HG03378 (cell line): ENCODE data around the gene FAU.

ENCODE experiments used
- ATAC-seq: cut with Tn5 transposase; IDR thresholded peaks from one replicate; pipeline ENCODE4 v1.9.1; 2021; ENCODE audit warnings: mild to moderate bottlenecking, moderate library complexity; ENCODE audit not compliant: unreplicated experiment

Gene FAU

DNA sequence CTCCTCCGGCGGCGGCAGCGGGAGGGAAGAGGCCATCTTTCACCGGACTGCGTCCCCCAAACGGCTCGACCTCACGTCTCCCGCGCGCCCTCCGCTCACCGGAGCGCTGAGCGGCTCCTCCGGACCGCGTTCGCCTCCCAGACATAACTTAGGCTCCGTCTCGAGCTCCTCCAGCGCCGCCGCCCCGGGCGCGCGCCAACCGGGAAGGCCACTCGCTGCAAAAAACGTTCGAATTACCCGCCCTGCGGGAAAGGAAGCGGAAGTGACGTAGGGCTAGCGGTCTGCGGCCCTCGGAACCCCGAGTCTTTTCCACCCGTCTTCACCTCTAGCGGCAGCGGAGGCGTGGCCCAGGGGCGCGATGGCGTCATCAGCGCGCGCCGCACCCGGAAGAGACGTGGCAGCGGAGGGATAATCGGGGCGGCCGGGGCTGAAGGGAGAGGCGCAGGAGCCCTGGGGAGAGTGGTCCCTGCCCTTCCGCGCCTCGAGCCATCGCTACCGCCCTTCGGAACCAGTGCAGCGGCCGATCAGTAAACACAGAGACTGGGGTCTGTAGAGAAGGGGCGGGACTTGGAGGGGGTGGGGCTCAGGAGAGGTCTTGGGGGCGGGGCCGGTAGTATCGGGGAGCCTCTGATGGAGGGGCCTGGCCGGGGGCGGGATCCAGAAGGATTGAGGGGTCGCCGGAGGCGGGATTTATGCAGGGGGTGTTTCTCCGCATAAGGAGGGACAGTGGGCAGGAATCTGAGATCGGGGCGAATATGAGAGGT is 37.9 kb downstream of the FAU start, which contains the start of the genes CDCA5 and ZFPL1:
CDCA5 (minus strand) TSS at position 207 of the 764 bp plus-strand sequence; CDS start at position 145, 62 bp downstream.
ZFPL1 (plus strand) TSS at position 389 of the 764 bp plus-strand sequence. CDS start 477 bp downstream, outside the sequence.
- peak; percentile 61 for ATAC-seq

DNA sequence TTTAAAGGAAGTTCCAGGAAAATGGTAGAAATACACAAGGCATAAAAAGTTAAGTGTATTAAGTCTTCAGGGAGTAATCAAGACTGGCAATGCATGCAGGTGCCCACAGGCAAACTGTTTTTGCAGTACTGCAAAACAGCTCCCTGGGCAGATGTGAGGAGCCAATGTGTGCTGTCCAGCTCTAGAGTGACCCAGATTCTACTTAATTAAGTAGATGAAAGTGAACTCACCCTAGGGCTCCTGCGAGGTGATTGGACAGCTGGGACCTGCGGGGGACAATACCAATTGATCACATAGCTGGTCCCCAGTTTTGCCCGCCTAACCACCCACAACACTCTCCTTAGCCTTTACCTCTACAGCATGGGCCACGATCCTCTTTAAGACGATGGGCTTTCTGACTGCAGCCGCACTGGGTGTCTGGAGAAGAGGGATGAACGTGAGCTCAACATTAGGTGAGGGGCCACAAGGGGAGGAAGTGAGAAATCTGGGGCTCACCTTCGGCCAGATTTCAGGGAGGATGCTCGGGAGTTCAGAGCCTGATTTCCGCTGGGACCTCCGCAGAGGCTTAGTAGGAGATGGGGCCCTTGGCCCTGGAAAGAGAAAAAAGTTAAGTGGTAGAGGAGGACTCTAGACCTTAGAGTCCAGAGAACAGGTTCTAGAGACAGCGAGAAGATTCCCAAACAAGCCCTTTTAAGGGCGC is 38.6 kb downstream of the FAU start:
- ATAC-seq = peak; percentile 9

DNA sequence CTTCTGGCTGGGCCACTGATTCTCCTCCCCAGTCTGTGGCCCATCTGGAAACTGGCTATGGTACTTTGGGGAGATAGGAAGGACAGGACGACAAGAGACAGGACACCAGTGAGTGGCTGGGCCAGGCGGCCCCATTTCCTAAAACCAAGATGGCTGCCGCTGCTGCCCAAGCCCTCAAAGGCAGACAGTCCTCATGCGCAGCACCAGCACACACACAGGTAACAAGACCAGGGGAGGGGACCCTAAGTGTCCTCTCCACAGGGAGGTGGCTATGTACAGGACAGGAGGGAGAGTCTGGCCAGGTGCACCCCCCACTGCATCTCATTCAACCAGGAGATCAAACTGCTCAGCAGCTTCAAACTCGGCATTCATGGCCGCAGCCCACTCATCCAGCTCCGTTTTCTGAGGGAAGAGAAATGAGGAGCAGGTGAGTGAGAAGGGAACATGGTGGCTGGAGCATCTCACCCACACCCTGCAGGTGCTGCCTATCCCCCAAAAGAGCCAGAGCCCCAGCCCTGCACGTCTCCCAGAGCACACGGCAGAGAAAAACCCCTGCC is 43.1 kb downstream of the FAU start:
- ATAC-seq = no peak

DNA sequence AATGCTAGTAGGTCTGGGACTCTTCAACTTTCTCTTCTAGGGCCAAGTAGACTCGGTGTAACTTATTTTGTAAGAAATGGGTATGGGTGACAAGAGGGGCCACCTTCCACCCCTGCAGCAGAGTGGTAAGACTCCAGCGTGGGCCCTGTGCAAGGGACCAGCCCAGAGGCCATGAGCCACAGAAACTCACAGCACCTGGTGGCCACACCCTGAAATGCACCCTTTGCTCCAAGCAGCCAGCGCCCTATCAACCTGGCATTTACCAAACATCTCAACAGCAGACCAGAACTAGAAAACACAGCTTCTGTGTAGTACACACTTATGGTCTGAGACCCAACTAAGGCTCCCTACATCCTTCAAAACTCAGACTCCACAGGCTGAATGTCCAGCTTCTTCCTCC is 43.8 kb downstream of the FAU start:
- ATAC-seq = no peak

DNA sequence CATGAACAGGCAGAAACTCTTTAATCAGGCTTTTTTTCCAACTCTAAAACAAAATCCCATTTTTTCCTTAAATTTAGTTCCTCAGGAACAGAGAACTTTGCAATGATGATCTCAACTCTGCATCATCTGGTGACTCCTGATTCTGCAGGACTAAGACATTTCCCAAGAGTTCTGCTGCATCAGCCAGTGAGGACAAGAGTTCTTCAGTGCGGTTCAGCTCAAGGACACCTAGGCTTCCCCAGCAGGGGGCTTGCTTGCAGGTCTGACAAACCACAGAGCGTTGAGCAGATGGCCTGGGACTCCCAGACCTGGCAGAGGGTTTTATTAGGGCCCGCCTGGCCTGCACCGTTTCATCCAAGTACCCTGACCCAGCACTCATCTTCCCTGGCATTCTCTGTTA is 44.5 kb downstream of the FAU start:
- ATAC-seq = no peak

DNA sequence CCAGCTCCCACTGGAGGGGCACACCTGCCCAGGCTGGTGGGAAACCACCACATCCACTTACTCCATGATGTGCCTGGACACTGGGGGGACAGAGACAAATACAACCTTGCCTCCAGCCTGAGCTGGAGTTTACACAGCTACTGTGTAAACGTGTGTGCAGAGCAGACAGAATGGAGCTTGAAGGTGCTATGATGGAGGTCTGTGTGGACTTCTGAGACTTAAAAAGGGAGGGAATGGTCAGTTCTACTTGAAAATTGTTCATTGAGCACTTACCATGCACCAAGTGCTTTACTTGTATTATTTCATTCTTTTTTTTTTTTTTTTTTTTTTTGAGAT is 49.3 kb downstream of the FAU start:
- ATAC-seq = no peak

DNA sequence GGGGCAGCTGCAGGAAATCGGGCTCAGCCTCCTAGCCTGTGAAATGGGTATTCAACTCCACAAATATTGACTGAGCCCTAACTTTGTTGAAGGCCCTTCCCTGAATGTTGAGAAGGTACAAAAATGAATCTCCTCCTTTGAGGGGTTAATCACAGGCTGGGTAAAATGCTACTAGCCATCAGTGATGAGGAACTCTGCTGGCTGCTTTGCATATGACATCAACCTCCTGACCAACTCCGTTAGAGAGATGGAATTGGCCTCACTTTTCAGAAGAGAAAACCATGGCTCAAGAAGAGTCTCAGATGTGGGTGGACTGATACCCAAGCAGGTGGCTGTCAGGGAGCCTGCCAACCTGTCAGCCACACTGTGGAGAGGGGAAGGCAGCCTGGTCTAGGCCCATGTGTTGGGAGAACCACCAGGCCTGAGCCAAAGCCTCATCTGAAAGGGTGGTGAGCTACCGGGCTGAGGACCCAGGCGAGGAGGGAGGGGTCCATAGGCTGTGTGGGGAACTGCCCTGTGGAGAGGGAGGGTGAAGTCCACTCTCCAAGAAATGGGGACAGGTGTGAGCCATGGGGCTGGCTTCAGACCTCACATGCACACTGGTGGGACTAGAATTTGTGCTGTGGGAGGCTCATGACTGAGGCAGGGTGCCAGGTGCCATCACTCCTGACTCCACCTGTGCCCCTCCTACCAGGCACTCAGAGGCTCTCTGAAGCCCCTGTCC is 49.9 kb downstream of the FAU start:
- ATAC-seq = no peak
